Dendritic cell treated with granulocyte-macrophage colony-stimulating factor and Interleukin-4, amounts not matched to agents 40 ng/mL and 50 ng/mL, for 4 days (primary cell): ENCODE measurements around the gene TRAPPC5.

Experiments used
- H3K27ac Mint-ChIP-seq: one replicate; pipeline ENCODE4 v1.8.0; 2022; ENCODE audit warnings: mild to moderate bottlenecking, mixed read lengths
- H3K27me3 Mint-ChIP-seq: one replicate; pipeline ENCODE4 v1.8.0; 2022; ENCODE audit warnings: mild to moderate bottlenecking, mixed read lengths
- H3K36me3 Mint-ChIP-seq: one replicate; pipeline ENCODE4 v1.8.0; 2022; ENCODE audit warnings: low read depth, mixed read lengths
- H3K4me1 Mint-ChIP-seq: one replicate; pipeline ENCODE4 v1.8.0; 2022; ENCODE audit warnings: low read depth, mixed read lengths
- H3K4me3 Mint-ChIP-seq: one replicate; pipeline ENCODE4 v1.8.0; 2022; ENCODE audit warnings: mild to moderate bottlenecking, moderate library complexity, mixed read lengths
- H3K9me3 Mint-ChIP-seq: one replicate; pipeline ENCODE4 v1.8.0; 2022; ENCODE audit warnings: mixed read lengths
- intact Hi-C: fragments of 100-400 bp; cut with micrococcal nuclease; formaldehyde crosslinking; loops from one replicate; pipeline ENCODE4 v1.15.0; 2022

The TRAPPC5 gene

GRCh38 chr19:7680606-7681339, at the start of gene TRAPPC5:
Gene TRAPPC5 (plus strand): TSS chr19:7680833. CDS start chr19:7682254, 1,421 bp downstream.
- peak within 1 kb of the TSS; percentile 98 for H3K4me3 Mint-ChIP-seq
- no peaks in the 10 kb centered on the region for H3K27me3 Mint-ChIP-seq
- H3K9me3 Mint-ChIP-seq, result no peaks in the 10 kb centered on the region
- H3K36me3 Mint-ChIP-seq, result peaks cover 47% of the 10 kb centered on the region
- peak within 1 kb of the TSS; percentile 96 for H3K27ac Mint-ChIP-seq
- H3K4me1 Mint-ChIP-seq, result peaks cover 72% of the 10 kb centered on the region
- intact Hi-C loops, result loop anchor here (1.0 to 10.0 kb wide), 4 partner anchors 28 to 244 kb away; partner anchors contain the start of genes CTXN1 and SNAPC2

- Mint-ChIP-seq H3K4me1 (peaks cover 62% of the 10 kb centered on the region), H3K9me3 (no peaks in the 10 kb centered on the region), H3K4me3 (no peak overlapping the region), H3K27me3 (no peaks in the 10 kb centered on the region), H3K27ac (no peak overlapping the region), H3K36me3 (peaks cover 64% of the 10 kb centered on the region)
- intact Hi-C loops, result no loop called here
These were observed 49.1 kb upstream of the TRAPPC5 start for GRCh38 chr19:7631577-7631976.

GRCh38 chr19:7632340-7633203, 48.1 kb upstream of the TRAPPC5 start:
- Mint-ChIP-seq H3K4me1 (peaks cover 63% of the 10 kb centered on the region), H3K9me3 (no peaks in the 10 kb centered on the region), H3K4me3 (no peak overlapping the region), H3K27ac (no peak overlapping the region), H3K27me3 (no peaks in the 10 kb centered on the region), H3K36me3 (peaks cover 64% of the 10 kb centered on the region)
- intact Hi-C loops, result no loop called here

GRCh38 chr19:7633698-7634097, 46.9 kb upstream of the TRAPPC5 start, which contains the start of gene PCP2:
Gene PCP2 (minus strand): TSS chr19:7633719. CDS start chr19:7633457, 262 bp downstream.
- no peaks in the 10 kb centered on the region for H3K27me3 Mint-ChIP-seq
- H3K36me3 Mint-ChIP-seq, result peaks cover 66% of the 10 kb centered on the region
- intact Hi-C loops, result no loop called here
- H3K27ac Mint-ChIP-seq, result no peak within 1 kb of the TSS
- H3K4me3 Mint-ChIP-seq, result no peak within 1 kb of the TSS
- H3K9me3 Mint-ChIP-seq, result no peaks in the 10 kb centered on the region
- peaks cover 60% of the 10 kb centered on the region for H3K4me1 Mint-ChIP-seq

- peaks cover 60% of the 10 kb centered on the region for H3K4me1 Mint-ChIP-seq
- intact Hi-C loops, result no loop called here
- H3K36me3 Mint-ChIP-seq, result peaks cover 71% of the 10 kb centered on the region
- H3K4me3 Mint-ChIP-seq, result no peak overlapping the region
- H3K27ac Mint-ChIP-seq, result peak overlapping the region; percentile 95
- H3K9me3 Mint-ChIP-seq, result no peaks in the 10 kb centered on the region
- no peaks in the 10 kb centered on the region for H3K27me3 Mint-ChIP-seq
These were observed 45.0 kb upstream of the TRAPPC5 start for GRCh38 chr19:7635670-7636069.

- intact Hi-C loops, result no loop called here
- Mint-ChIP-seq H3K27me3 (no peaks in the 10 kb centered on the region), H3K4me3 (peak overlapping the region; percentile 92), H3K4me1 (peaks cover 60% of the 10 kb centered on the region), H3K27ac (peak overlapping the region; percentile 95), H3K9me3 (no peaks in the 10 kb centered on the region), H3K36me3 (peaks cover 72% of the 10 kb centered on the region)
These were observed 44.3 kb upstream of the TRAPPC5 start for GRCh38 chr19:7636317-7636690.

- intact Hi-C loops, result no loop called here
- H3K27ac Mint-ChIP-seq, result peak within 1 kb of the TSS; percentile 95
- peaks cover 72% of the 10 kb centered on the region for H3K36me3 Mint-ChIP-seq
- H3K9me3 Mint-ChIP-seq, result no peaks in the 10 kb centered on the region
- peak within 1 kb of the TSS; percentile 92 for H3K4me3 Mint-ChIP-seq
- peaks cover 60% of the 10 kb centered on the region for H3K4me1 Mint-ChIP-seq
- no peaks in the 10 kb centered on the region for H3K27me3 Mint-ChIP-seq
These were observed 43.8 kb upstream of the TRAPPC5 start, which contains the start of gene STXBP2 for GRCh38 chr19:7636691-7637373. Gene STXBP2 (plus strand): TSS chr19:7637110. CDS start chr19:7637150, 40 bp downstream.

GRCh38 chr19:7637374-7638256, 43.0 kb upstream of the TRAPPC5 start:
- Mint-ChIP-seq H3K4me3 (peak overlapping the region; percentile 92), H3K27ac (peak overlapping the region; percentile 95), H3K9me3 (no peaks in the 10 kb centered on the region), H3K27me3 (no peaks in the 10 kb centered on the region), H3K36me3 (peaks cover 72% of the 10 kb centered on the region), H3K4me1 (peaks cover 63% of the 10 kb centered on the region)
- intact Hi-C loops, result no loop called here

- H3K36me3 Mint-ChIP-seq, result peaks cover 75% of the 10 kb centered on the region
- H3K9me3 Mint-ChIP-seq, result no peaks in the 10 kb centered on the region
- H3K27ac Mint-ChIP-seq, result peak overlapping the region; percentile 27
- peaks cover 72% of the 10 kb centered on the region for H3K4me1 Mint-ChIP-seq
- intact Hi-C loops, result no loop called here
- no peaks in the 10 kb centered on the region for H3K27me3 Mint-ChIP-seq
- peak overlapping the region; percentile 2 for H3K4me3 Mint-ChIP-seq
These were observed 41.7 kb upstream of the TRAPPC5 start for GRCh38 chr19:7638802-7639465.

GRCh38 chr19:7639863-7640348, 40.7 kb upstream of the TRAPPC5 start:
- H3K4me3 Mint-ChIP-seq, result no peak overlapping the region
- H3K36me3 Mint-ChIP-seq, result peaks cover 84% of the 10 kb centered on the region
- intact Hi-C loops, result loop anchor here (10.0 kb wide), 1 partner anchor 75 kb away; no protein-coding TSS in a partner anchor
- H3K27me3 Mint-ChIP-seq, result no peaks in the 10 kb centered on the region
- H3K9me3 Mint-ChIP-seq, result no peaks in the 10 kb centered on the region
- no peak overlapping the region for H3K27ac Mint-ChIP-seq
- H3K4me1 Mint-ChIP-seq, result peaks cover 82% of the 10 kb centered on the region

- Mint-ChIP-seq H3K27ac (no peak overlapping the region), H3K4me3 (no peak overlapping the region), H3K9me3 (no peaks in the 10 kb centered on the region), H3K4me1 (peaks cover 85% of the 10 kb centered on the region), H3K36me3 (peaks cover 93% of the 10 kb centered on the region), H3K27me3 (no peaks in the 10 kb centered on the region)
- intact Hi-C loops, result loop anchor here (10.0 kb wide), 1 partner anchor 76 kb away; no protein-coding TSS in a partner anchor
These were observed 39.8 kb upstream of the TRAPPC5 start for GRCh38 chr19:7640803-7641202.
